HG03045 (cell line): ENCODE data around the gene NEGR1.

ENCODE experiments used
- ATAC-seq: cut with Tn5 transposase; IDR thresholded peaks from one replicate; pipeline ENCODE4 v1.9.1; 2021; ENCODE audit warnings: mild to moderate bottlenecking, moderate library complexity; ENCODE audit not compliant: unreplicated experiment

The NEGR1 gene

DNA sequence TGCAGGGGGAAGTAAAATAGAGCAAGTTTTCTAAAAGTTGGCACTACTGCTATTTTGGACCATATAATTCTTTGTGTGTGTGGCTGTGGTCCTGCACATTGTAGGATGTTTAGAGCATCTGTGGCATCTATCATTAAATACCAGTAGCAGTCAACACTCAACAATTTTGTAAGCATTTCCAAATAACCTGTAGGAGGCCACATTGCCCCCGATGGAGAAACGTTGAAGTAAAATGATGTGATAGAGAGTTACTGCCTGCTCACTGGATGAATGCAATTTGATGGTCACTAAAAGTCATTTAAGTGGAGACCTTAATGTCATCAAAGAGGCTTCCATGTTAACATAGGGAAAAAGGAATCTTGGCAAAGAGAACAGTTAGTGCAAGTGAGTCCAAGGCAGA lies 560.8 kb downstream of the NEGR1 start:
- ATAC-seq = no peak

DNA sequence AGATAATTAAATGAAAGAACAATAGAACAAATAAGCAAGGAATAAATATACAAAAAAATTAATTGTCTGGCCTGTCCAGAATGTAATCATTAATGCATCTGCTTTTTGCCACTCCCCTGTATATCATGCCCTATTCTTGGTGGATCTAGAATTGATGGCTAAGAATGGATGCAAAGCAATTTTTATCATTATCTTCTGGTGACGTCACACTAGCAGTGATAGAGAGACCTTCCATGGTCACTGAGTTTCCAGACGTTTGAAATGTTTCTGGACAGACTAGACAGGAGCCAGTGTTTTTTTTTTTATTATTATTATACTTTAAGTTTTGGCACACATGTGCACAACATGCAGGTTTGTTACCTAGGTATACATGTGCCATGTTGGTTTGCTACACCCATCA lies 563.0 kb downstream of the NEGR1 start:
- ATAC-seq = no peak

GRCh38 chr1:71717186-71717585 lies 565.2 kb downstream of the NEGR1 start:
- no peak for ATAC-seq

DNA sequence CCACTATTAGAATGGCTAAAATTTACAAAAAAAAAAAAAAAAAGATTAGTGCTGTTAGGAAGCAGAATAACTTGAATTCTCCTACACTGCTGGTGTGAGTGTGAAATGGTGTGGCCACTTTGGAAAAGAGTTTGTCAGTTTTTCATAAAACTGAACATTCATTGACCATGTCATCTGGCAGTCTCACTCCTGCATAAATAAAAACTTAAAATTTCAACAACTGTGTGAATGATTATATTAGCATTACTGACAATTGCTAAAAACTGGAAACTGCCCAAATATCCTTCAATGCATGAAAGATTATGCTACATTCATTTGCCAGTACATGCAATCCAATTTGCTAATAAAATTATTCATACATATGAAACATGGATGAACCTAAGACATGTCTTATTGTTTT lies 570.9 kb downstream of the NEGR1 start:
- ATAC-seq = no peak

GRCh38 chr1:71706029-71706671 lies 576.2 kb downstream of the NEGR1 start:
- ATAC-seq = no peak

DNA sequence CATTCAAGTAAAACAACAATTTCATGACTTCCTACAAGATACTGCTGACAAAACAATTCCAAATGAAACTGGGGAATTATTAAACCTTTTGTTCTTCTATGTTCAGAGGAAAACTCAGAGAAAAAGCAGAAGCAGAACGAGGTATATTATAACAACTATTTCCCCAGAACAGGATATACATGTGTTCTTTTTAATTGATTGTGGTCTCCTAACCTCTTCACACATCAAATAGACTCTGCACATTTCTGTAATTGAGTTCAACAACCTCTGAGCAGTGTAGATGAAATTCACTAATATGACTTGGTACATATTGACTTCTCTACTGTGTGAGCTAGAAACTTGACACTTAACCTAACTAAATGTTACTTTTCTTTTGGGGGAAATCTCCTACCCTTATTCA lies 584.2 kb downstream of the NEGR1 start:
- ATAC-seq = no peak

- ATAC-seq = no peak
These were observed 586.5 kb downstream of the NEGR1 start for GRCh38 chr1:71695821-71696220.

DNA sequence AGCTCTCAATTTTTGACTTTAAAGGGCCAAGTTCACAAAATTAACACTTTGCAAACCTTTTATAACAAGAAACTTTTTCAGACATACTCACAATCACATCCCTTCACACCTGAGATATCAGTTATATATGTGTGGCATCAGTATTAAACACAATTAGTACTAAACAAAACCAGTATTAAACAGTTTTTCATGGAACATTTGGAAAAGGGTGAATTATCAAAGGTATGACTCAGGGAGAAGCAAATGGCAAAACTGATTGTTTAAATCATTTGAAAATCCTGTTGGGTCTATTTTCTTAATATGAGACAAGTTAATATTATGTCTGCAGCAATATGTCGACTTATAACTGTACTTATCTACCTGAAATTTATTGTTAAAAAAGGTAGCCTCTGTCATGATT lies 587.3 kb downstream of the NEGR1 start:
- no peak for ATAC-seq

DNA sequence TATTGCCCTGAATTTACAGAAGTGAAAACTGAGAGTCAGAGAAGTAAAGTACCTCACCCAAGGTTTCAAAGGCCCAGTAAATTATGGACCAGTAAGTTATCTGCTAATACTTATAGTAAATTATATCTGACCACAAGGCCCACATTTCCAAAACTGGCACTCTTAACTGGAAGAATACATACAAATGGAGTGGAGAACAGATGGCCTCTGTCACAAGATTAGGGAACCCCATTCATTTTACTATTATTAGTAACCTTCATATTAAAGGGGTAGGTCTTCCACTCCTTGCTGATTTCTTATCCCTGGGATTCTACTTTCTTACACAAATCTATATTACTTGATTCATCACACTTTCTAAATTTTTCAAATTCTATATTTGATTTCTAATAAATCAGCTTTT lies 588.8 kb downstream of the NEGR1 start:
- no peak for ATAC-seq

DNA sequence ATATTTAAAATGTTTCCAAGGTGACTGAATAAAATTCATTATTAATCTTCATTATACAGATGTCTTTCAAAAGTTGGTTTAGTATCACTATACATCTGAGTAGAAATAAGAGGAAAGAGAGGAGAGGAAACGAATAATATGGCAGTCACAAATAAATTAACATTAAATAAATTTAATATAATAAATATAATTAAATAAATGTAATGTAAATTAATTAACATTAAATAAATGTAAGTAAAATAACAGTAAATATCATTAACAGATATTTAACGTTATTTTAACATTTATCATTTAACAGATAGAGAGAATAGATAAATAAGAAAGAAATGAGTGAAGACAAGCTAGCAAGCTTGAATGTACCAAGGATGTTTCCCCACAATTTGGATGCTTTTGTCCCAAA lies 592.7 kb downstream of the NEGR1 start:
- no peak for ATAC-seq

GRCh38 chr1:71687376-71687775 lies 595.0 kb downstream of the NEGR1 start:
- no peak for ATAC-seq

DNA sequence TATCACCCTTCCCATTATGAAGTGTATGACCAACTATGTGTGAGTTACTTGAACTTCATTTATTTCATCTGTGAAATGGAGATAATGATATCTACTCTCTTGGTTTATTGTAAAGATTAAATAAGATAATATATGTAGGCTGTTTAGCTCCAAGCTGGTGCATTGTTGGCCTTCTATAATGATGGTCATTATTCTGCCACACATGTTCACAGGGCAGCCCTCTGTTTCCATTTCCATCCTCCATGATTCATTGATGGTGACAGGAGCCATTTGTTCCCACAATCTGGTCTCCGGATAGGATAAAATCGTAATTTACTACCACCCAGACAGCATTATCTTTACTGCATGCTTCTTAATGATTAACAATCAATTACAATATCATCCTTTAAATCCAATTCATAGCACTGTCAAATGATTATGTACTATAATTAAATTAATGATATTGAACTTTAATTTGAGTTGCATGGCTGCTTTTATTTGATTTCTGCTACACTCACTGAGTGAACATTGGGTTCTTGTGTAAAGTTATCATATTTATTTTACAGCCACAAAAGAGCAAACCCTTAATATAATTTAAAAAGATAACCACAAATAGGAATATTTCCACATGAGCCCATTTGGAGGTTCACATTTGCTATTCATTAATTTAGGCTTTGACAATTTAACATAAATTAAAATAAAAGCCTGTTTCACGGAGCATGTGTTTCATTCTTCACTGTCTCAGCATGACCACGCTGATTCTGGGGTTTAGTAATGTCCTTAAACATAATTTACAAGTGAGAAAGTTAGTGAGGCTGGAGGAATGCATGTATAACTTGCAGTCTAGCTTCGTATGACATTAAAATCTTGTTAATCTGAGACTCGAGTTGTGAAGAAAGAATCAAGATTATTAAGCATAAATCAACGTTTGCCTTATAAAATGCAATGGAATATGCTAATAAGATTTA lies 605.1 kb downstream of the NEGR1 start:
- no peak for ATAC-seq

DNA sequence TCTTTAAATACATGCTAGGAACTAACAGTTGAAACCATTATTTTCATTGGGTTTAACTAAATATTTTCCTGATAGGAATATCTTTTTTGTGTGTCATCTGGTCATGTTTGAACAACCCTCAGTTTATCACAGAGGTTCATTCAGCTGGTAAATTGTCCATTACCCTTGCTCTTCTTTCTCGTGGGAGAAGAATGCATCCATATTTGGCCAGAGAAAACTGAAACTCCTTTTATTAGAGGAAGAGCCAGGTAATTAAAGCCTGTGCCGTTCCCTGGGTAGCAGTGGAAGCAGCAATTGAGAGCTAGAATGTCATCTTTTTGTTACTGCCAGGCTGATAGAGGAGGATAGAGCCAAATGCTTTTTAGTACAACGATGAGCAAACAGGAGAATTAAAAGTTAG lies 614.3 kb downstream of the NEGR1 start:
- ATAC-seq = no peak

DNA sequence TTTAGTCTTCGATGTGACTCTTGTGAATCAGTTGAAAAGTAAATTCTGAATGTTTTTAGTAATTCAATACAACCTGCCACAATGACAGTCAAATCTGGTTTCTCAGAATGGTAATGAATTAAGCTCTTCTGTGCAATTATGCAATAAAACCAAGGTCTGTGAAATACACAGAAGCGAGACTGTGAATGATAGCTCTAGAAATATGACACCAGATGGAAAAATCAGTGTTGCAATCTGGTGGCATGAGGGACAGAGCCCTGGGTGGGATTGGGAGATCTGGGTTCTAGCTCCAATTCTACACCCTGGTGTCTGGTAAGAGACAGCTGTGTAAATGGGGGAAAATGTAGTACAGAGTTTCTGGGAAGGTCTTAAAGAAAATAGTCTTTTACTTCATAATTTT lies 615.1 kb downstream of the NEGR1 start:
- ATAC-seq = no peak

GRCh38 chr1:71666609-71667008 lies 615.7 kb downstream of the NEGR1 start:
- ATAC-seq = no peak

GRCh38 chr1:71660411-71660810 lies 621.9 kb downstream of the NEGR1 start:
- ATAC-seq = no peak

DNA sequence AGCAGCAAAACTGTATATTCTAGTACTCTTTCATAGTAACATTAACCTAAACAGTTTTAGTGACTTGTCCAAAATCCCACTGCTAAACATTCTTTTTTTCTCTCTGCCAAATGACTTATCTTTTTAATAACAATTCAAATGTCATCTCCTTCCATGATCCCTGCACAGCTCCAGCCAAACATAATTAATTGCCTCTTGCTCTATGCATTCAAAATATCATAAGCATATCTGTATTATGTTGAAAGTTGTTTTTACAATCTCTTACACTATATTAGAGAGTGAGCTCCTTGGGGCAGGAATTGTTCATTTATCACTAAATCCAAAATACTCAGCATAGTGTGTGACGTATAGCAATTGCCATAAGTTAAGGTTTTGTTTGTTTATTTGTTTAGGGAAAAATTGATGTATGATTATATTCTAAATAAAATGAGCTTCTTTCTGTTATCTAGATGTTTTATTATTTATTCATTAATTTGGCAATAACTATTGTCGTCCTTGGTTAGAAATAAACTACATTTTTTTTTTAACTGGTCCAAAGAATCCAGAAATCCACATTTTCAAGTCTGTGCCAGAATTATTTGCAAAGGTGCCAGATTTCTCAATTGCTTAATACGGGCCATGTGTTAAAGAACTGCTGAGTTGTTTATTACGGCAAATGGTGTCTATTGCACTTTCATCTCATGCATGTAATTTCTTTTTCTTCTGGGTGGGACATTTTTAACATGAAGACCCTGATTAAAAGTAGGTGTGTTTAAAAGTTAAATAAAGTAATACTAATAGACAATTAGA lies 624.3 kb downstream of the NEGR1 start:
- ATAC-seq = no peak

- no peak for ATAC-seq
These were observed 625.4 kb downstream of the NEGR1 start for GRCh38 chr1:71656902-71657301.

GRCh38 chr1:71655604-71656003 lies 626.7 kb downstream of the NEGR1 start:
- ATAC-seq = no peak

DNA sequence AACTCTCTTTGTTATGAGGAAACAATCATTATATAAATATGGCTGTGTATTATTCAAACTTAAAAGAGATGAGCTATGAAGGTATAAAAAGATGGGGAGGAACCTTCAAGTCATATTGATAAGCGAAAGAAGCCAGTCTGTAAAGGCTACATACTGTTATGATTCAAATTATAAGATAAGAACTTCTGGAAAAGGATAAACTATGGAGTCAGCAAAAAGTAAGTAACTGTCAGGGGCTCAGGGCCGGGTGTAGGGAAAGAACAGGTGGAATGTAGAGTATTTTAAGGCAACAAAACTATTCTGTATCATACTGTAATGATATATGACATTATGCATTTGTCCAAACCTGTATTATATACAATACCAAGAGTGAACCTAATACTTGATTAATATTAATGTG lies 628.4 kb downstream of the NEGR1 start:
- no peak for ATAC-seq

GRCh38 chr1:71651214-71651613 lies 631.1 kb downstream of the NEGR1 start:
- ATAC-seq = no peak

GRCh38 chr1:71650119-71650518 lies 632.2 kb downstream of the NEGR1 start:
- ATAC-seq = no peak
